HG03045 (cell line): Measurements from ENCODE around the gene STMN3.
"Not testable (repeated sequence)": the region's sequence is repeated elsewhere in the genome, so short reads cannot be mapped to it uniquely, and the experiment has no call there.

Source experiments
- ATAC-seq: cut with Tn5 transposase; IDR thresholded peaks from one replicate; pipeline ENCODE4 v1.9.1; 2021; ENCODE audit warnings: mild to moderate bottlenecking, moderate library complexity; ENCODE audit not compliant: unreplicated experiment

The STMN3 gene

GRCh38 chr20:63639093-63639975, 13.9 kb downstream of the STMN3 start:
- no peak for ATAC-seq

GRCh38 chr20:63636752-63637628, 16.2 kb downstream of the STMN3 start:
- no peak for ATAC-seq

- ATAC-seq = no peak
These were observed 17.6 kb downstream of the STMN3 start for GRCh38 chr20:63635431-63636141.

GRCh38 chr20:63633732-63634131, 19.5 kb downstream of the STMN3 start:
- ATAC-seq = no peak

- not testable (repeated sequence) for ATAC-seq
These were observed 21.8 kb downstream of the STMN3 start for GRCh38 chr20:63631426-63631825.

GRCh38 chr20:63630956-63631355, 22.3 kb downstream of the STMN3 start:
- ATAC-seq = not testable (repeated sequence)

GRCh38 chr20:63628246-63628975, 24.8 kb downstream of the STMN3 start:
- no peak for ATAC-seq

GRCh38 chr20:63627751-63628245, 25.4 kb downstream of the STMN3 start:
- no peak for ATAC-seq

GRCh38 chr20:63627129-63627750, 26.0 kb downstream of the STMN3 start:
- peak; percentile 80 for ATAC-seq

- ATAC-seq = peak; percentile 46
These were observed 26.6 kb downstream of the STMN3 start, which contains the start of gene GMEB2 for GRCh38 chr20:63626424-63627128. TSS of gene GMEB2 (minus strand) at chr20:63627101. CDS start at chr20:63619397, 7,704 bp downstream.

GRCh38 chr20:63625771-63626423, 27.3 kb downstream of the STMN3 start:
- ATAC-seq = no peak

- ATAC-seq = no peak
These were observed 28.7 kb downstream of the STMN3 start for GRCh38 chr20:63624486-63624885.

- no peak for ATAC-seq
These were observed 30.5 kb downstream of the STMN3 start for GRCh38 chr20:63622732-63623131.

- no peak for ATAC-seq
These were observed 31.1 kb downstream of the STMN3 start for GRCh38 chr20:63622096-63622495.

GRCh38 chr20:63620991-63621390, 32.2 kb downstream of the STMN3 start:
- ATAC-seq = no peak

GRCh38 chr20:63619505-63619904, 33.7 kb downstream of the STMN3 start:
- ATAC-seq = no peak

GRCh38 chr20:63619086-63619485, 34.1 kb downstream of the STMN3 start:
- ATAC-seq = no peak

GRCh38 chr20:63618291-63618980, 34.8 kb downstream of the STMN3 start:
- no peak for ATAC-seq
